HG03196 (cell line): ENCODE data around the gene LMCD1.

Experiments
- ATAC-seq: cut with Tn5 transposase; IDR thresholded peaks from one replicate; pipeline ENCODE4 v1.9.1; 2021; ENCODE audit not compliant: unreplicated experiment

LMCD1 gene

GRCh38 chr3:8482960-8483665 lies 18.5 kb upstream of the LMCD1 start:
- no peak for ATAC-seq

DNA sequence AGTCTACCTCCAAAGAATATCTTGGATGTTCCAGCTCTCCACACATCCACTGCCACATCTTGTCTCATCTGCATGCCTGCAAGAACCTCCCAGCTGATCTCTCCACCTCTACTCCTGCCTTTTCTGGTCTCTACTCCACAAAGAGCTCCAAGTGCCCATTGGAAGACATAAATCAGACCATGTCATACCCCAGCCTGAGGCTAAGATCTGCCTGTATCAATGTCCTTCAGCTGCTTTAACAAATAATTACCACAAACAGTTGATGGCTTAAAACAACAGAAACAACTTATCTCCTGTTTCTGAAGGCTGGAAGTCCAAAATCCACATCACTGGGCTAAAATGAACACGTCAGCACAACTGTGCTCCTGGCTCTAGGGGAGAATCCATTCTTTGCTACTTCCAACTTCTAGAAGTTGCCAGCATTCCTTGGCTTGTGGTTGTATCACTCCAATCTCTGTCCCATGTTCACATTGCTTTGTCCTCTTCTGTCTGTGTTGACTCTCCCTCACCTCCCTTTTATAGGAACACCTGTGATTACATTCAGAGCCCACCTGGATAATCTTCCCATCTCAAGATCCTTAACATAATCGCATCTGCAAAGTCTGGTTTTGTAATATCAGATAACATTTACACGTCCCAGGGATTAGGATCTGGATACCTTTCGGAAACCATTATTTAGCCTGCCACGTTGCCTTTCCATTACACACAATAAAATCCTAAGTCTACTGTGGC lies 17.0 kb upstream of the LMCD1 start:
- ATAC-seq = no peak

- ATAC-seq = no peak
Observed at GRCh38 chr3:8485141-8485870, 16.3 kb upstream of the LMCD1 start.

DNA sequence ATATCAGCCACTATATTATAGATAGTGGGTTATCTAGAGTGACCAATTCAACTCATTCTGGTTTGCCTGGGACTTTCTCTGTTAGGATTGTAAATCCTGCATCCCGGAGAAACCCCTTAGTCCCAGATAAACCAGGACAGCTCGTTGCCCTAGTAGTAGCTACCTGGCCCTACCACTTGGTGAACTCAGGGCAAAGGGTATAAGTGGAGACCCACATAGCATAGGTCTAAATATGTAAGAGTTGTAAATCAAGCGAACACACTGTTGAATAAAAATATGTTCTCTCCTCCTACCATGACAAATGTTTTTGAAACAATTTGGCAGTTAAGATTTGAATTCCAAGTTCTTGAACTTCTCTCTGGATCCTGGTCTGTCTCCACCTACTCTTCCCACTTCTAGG lies 15.7 kb upstream of the LMCD1 start:
- ATAC-seq = no peak

DNA sequence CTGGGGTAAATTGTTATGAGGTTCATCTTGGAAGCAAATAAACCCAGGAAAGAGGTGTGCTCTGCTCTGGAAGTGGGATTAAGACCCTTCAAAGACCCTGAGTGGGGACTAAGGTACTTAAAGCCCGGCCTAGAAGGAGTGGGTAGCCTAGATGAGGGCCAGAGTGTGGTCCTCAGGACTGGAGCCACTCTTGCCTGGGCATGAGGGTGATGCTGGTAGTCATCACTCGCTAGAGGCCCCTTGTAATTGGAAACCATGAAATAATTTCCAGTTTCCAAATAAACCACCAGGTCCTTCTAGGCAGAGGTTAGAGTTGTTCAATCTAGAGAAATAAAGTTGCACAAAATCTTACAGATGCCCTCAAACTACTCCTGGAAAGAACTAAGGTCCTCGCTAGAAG lies 15.2 kb upstream of the LMCD1 start:
- ATAC-seq = no peak

DNA sequence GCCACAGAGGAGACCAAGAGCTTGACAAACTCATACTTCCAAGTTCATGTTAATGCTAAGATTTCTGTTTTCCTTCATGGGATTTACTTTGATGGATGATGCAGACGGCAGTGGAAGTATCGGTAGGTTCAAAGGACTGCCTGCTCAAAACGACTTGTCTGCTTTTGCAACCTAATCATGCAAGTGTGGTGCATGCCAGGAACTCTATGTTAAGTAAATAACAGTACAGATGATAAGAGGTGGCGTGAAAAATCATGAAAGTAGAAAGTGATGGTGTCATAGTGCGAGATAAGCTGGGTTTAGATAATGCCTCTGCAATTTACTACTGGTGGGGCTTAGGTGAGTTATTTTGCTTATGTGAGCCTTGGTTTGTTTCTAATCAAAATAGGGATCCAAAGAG lies 14.7 kb upstream of the LMCD1 start:
- ATAC-seq = no peak

GRCh38 chr3:8488411-8488810 lies 13.2 kb upstream of the LMCD1 start:
- ATAC-seq = no peak

- ATAC-seq = no peak
Observed at GRCh38 chr3:8488877-8489276, 12.7 kb upstream of the LMCD1 start.

- no peak for ATAC-seq
Observed at GRCh38 chr3:8489278-8489792, 12.3 kb upstream of the LMCD1 start.

DNA sequence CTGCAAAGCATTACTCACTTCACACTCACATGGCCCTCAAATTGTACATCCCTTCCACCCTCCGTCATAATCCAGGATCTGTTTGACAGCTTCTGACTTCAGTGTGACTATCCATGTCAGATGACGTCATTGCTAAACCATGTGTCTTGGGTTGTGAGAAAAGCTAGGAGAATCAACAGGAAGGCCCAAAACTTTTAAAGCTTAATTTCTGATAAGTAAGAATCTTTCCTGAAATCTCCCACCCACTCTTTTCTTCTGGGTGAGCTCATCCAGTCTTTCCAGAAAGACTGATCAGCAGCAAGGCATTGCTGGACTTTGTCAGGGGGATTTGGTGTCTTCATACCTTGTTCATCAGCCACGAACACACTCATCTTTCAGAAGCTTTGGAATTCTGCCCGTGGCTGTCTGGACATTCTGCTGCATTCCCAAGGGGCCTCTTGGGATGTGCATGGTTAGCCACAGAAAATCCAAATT lies 11.5 kb upstream of the LMCD1 start:
- no peak for ATAC-seq

DNA sequence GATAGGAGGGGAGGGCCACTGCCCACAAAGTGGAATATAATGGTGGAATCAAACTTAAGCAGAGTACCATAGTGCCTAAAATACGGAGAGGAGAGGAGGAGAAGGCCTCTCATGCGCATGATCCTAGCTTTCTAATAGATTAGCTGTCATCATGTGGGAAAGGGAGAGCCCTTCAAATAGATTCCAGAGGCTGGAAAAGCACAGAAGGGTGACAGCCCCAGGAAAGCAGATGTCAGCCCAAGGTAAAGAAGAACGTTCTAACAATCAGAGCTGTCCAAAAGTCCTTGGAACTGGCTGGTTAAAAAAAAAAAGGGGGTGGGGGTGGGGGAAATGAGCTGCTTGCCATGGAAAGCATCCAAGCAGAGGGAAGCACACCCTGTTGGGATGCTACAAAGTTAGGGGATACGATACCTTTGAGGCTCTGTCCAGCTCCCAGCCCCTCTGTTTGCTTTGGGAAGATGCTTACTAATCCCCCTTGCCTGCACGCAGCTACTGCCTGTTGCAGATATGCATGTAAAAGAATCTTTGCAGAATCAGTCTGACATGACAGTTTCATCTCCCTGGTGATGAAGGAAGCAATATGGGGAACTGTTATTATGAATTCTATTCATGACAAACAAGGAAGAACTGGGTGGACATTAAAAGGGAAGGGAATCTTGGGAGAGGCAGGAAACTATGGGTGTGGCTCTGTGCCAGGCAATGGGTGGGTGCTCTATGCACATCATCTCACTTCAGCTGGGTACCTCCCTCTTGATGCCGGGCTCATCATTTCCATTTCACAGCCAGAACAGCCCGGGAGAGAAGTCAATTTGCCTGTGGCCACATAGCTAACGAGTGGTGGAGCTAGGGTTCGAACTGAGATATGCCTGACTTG lies 10.1 kb upstream of the LMCD1 start:
- ATAC-seq = no peak

DNA sequence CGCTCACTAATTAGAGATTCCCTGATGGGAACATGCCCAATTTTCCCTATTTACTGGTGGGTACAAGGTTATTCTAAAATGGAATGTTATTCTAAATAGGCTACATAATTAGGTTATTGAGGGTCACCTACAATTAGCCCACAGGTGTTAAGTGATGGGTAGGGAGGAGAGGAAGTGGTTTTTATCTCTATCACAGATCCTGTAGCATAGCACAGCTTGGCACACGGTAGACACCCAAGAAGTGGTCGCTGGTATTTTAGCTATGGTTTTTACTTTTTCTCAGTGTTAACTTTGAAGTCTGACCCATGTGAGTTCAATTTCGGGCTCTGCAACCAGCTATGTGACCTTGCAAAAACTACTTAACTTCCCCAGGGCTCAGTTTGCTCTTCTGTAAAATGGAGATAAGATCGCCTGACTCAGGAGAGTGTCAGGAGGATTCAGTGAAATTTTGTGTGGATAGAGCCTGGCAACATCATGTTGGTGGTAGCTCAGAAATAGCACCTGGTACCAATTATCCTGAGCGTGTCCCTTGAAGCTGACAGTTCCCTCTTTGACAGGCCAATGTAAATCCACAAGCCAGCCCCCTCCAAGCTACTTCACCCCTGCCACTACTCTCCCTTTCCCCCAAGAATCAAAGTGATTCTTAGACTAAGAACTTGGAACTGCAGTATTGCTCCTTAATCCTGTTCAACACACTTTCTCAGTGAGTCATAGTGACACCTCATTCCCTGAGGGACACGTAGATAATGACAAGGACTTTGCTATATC lies 8.7 kb upstream of the LMCD1 start:
- no peak for ATAC-seq

DNA sequence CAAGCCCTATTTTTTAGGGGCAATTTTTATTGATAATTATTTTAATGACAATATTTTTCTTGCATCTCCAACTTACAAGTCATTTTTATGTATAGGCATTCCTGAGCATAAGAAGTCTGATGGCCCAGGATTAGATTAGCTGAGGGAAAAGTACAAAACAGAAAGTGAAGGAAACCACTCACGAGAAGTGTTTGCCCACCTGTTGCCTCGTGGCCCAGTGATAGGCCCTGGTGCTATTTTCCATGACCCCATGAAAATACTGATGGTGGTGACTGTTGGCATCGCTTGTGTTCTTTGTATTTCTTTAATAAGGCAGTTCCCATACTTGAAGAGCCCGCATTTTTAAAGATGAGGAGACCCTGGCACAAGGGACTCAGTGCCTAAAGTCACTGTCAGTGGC lies 7.9 kb upstream of the LMCD1 start:
- ATAC-seq = no peak

DNA sequence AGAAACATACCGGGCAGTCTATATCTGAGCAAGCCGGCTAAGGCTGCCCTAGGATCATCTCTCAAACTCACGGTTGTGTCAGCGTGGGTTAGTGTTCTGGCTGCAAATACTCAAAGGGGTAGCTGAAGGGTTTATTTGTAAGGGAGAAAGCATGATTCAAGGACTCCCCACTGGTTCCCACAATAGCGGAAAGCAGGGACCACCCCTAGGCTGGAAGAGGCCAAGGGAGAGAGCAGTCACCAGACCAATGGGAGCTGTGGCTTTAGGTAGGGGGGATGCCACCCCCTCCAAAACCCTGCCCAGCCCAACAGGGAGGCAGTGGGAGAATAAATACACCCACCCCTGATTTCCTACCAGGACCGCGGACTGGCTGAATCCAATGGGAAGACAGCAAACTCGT lies 7.3 kb upstream of the LMCD1 start:
- ATAC-seq = no peak

GRCh38 chr3:8497582-8497981 lies 4.0 kb upstream of the LMCD1 start:
- ATAC-seq = no peak

GRCh38 chr3:8499181-8499611 lies 2.4 kb upstream of the LMCD1 start:
- no peak for ATAC-seq

GRCh38 chr3:8500319-8500988 lies 1.2 kb upstream of the LMCD1 start:
- ATAC-seq = no peak

GRCh38 chr3:8500989-8501370 lies 643 bp upstream of the LMCD1 start:
- ATAC-seq = no peak

- no peak for ATAC-seq
Observed at GRCh38 chr3:8503461-8503860, 1.8 kb downstream of the LMCD1 start.
